ENCODE measurements around the gene PIEZO2.

PIEZO2 gene

GRCh38 chr18:10752382-10752781 is 397.0 kb downstream of the PIEZO2 start:
- DNase-seq (ENCODE audit: low read depth in 2 of 2, low spot score in 1 of 2), result no peak

- DNase-seq (ENCODE audit: low read depth in 2 of 2, low spot score in 1 of 2), result no peak
These were observed 397.7 kb downstream of the PIEZO2 start for GRCh38 chr18:10751653-10752052.

- DNase-seq (ENCODE audit: low read depth in 2 of 2, low spot score in 1 of 2), result no peak
These were observed 399.0 kb downstream of the PIEZO2 start for GRCh38 chr18:10750191-10751035.

GRCh38 chr18:10748641-10749040 is 400.7 kb downstream of the PIEZO2 start:
- DNase-seq (ENCODE audit: low read depth in 2 of 2, low spot score in 1 of 2), result no peak

- DNase-seq (ENCODE audit: low read depth in 2 of 2, low spot score in 1 of 2), result no peak
These were observed 403.4 kb downstream of the PIEZO2 start for GRCh38 chr18:10745971-10746370.

- DNase-seq (ENCODE audit: low read depth in 2 of 2, low spot score in 1 of 2), result no peak
These were observed 404.1 kb downstream of the PIEZO2 start for GRCh38 chr18:10745219-10745618.

GRCh38 chr18:10743766-10744165 is 405.6 kb downstream of the PIEZO2 start:
- no peak for DNase-seq (ENCODE audit: low read depth in 2 of 2, low spot score in 1 of 2)

GRCh38 chr18:10739152-10739551 is 410.2 kb downstream of the PIEZO2 start:
- DNase-seq (ENCODE audit: low read depth in 2 of 2, low spot score in 1 of 2), result no peak

- DNase-seq (ENCODE audit: low read depth in 2 of 2, low spot score in 1 of 2), result no peak
These were observed 412.4 kb downstream of the PIEZO2 start for GRCh38 chr18:10736984-10737383.

GRCh38 chr18:10732990-10733389 is 416.4 kb downstream of the PIEZO2 start:
- no peak for DNase-seq (ENCODE audit: low read depth in 2 of 2, low spot score in 1 of 2)

- DNase-seq (ENCODE audit: low read depth in 2 of 2, low spot score in 1 of 2), result no peak
These were observed 421.9 kb downstream of the PIEZO2 start for GRCh38 chr18:10727477-10727876.

- DNase-seq (ENCODE audit: low read depth in 2 of 2, low spot score in 1 of 2), result no peak
These were observed 422.9 kb downstream of the PIEZO2 start for GRCh38 chr18:10726198-10727068.

GRCh38 chr18:10724666-10725065 is 424.7 kb downstream of the PIEZO2 start:
- no peak for DNase-seq (ENCODE audit: low read depth in 2 of 2, low spot score in 1 of 2)

GRCh38 chr18:10723496-10723895 is 425.9 kb downstream of the PIEZO2 start:
- no peak for DNase-seq (ENCODE audit: low read depth in 2 of 2, low spot score in 1 of 2)

- no peak for DNase-seq (ENCODE audit: low read depth in 2 of 2, low spot score in 1 of 2)
These were observed 430.6 kb downstream of the PIEZO2 start for GRCh38 chr18:10718809-10719208.

GRCh38 chr18:10715791-10716190 is 433.6 kb downstream of the PIEZO2 start:
- no peak for DNase-seq (ENCODE audit: low read depth in 2 of 2, low spot score in 1 of 2)

GRCh38 chr18:10713409-10713808 is 436.0 kb downstream of the PIEZO2 start:
- no peak for DNase-seq (ENCODE audit: low read depth in 2 of 2, low spot score in 1 of 2)

- no peak for DNase-seq (ENCODE audit: low read depth in 2 of 2, low spot score in 1 of 2)
These were observed 442.1 kb downstream of the PIEZO2 start for GRCh38 chr18:10707294-10707693.

- no peak for DNase-seq (ENCODE audit: low read depth in 2 of 2, low spot score in 1 of 2)
These were observed 443.6 kb downstream of the PIEZO2 start for GRCh38 chr18:10705786-10706185.

GRCh38 chr18:10705291-10705690 is 444.1 kb downstream of the PIEZO2 start:
- no peak for DNase-seq (ENCODE audit: low read depth in 2 of 2, low spot score in 1 of 2)

GRCh38 chr18:10702206-10702605 is 447.2 kb downstream of the PIEZO2 start:
- DNase-seq (ENCODE audit: low read depth in 2 of 2, low spot score in 1 of 2), result no peak

GRCh38 chr18:10690366-10690765 is 459.0 kb downstream of the PIEZO2 start:
- no peak for DNase-seq (ENCODE audit: low read depth in 2 of 2, low spot score in 1 of 2)
